ENCODE results near the gene NEK2. TPM values are rescaled to one million over a fixed set of nuclear protein-coding genes. Genes with fewer than 3 reads are reported as not detected.

The NEK2 gene
- total and polyA plus RNA-seq, 2 of the 13 experiments (the other 11 are each of a cell fraction or from before 2014, with no cell fraction given), result 10.9 to 40.8 TPM

GRCh38 chr1:211619033-211619996 lies 56.1 kb downstream of the NEK2 start (continued):
- TF ChIP-seq ZNF780A (CRISPR knock-in tag; IDR thresholded peaks at IDR 0.05) (no peak), ZNF788 (CRISPR knock-in tag; IDR thresholded peaks at IDR 0.05; ENCODE audit: borderline replicate concordance) (peak; percentile 7; the same call in 1 of the 2 replicates), NBN (conservative IDR thresholded peaks at IDR 0.05) (no peak), TBX3 (IDR thresholded peaks at IDR 0.05; ENCODE audit: borderline replicate concordance) (no peak), RXRA (CRISPR knock-in tag; IDR thresholded peaks at IDR 0.05) (peak; percentile 83), IKZF5 (CRISPR knock-in tag; IDR thresholded peaks at IDR 0.05) (no peak), HOXA5 (CRISPR knock-in tag; IDR thresholded peaks at IDR 0.05) (no peak), ZMYM2 (CRISPR knock-in tag; IDR thresholded peaks at IDR 0.05) (peak; percentile 100), MXD3 (CRISPR knock-in tag; IDR thresholded peaks at IDR 0.05) (no peak), ATF7-NPFF (CRISPR knock-in tag; IDR thresholded peaks at IDR 0.05; ENCODE audit: low read depth) (0 out of 2 replicates have a peak, but pooled peaks have one; percentile 54), THAP9 (CRISPR knock-in tag; IDR thresholded peaks at IDR 0.05; ENCODE audit: borderline replicate concordance) (no peak), SNAI1 (CRISPR knock-in tag; IDR thresholded peaks at IDR 0.05; ENCODE audit: borderline replicate concordance) (no peak), SAFB2 (CRISPR knock-in tag; IDR thresholded peaks at IDR 0.05; ENCODE audit: borderline replicate concordance, low read depth) (no peak), MED1 (CRISPR knock-in tag; IDR thresholded peaks at IDR 0.05) (peak; percentile 54), ZSCAN20 (CRISPR knock-in tag; IDR thresholded peaks at IDR 0.05; ENCODE audit: borderline replicate concordance) (no peak), ZSCAN25 (CRISPR knock-in tag; IDR thresholded peaks at IDR 0.05) (peak; percentile 57; the same call in 1 of the 2 replicates), RERE (CRISPR knock-in tag; IDR thresholded peaks at IDR 0.05; ENCODE audit: low read depth) (no peak), ZNF432 (CRISPR knock-in tag; IDR thresholded peaks at IDR 0.05; ENCODE audit: borderline replicate concordance) (no peak), FOXA3 (CRISPR knock-in tag; IDR thresholded peaks at IDR 0.05) (peak; percentile 44; the same call in 1 of the 2 replicates)

All from HepG2 (cell line).